22Rv1 (cell line): Measurements from ENCODE around the gene RIMOC1.

Experiments used
- ZFX ChIP-seq: fragments of 450-650 bp; IDR thresholded peaks from 2 replicates; pipeline ENCODE4 v1.6.1; 2017; ENCODE audit warnings: antibody characterized with exemption, borderline replicate concordance
- TF ChIP-seq, protein P1 (sequence below): fragments of 450-650 bp; IDR thresholded peaks from 2 replicates; pipeline ENCODE4 v1.5.1; 2017; ENCODE audit warnings: mild to moderate bottlenecking

DNA sequence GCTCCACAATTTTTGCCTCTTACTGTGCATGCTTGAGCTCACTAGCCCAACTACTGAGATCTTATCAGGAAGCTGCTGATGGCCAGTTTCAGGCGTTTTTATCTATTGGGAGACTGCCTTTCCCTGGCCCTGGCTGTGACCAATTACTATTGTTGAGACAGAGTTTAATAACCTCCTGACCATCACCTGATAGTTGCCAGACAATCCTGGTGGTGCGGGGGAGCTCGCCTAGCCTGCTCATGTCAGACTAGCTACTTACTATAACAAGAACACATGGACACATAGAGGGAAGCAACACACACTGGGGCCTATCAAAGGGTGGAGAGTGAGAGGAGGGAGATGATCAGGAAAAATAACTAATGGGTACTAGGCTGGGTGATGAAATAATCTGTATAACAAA, 20.9 kb upstream of the RIMOC1 start:
- TF ChIP-seq, protein P1, sequence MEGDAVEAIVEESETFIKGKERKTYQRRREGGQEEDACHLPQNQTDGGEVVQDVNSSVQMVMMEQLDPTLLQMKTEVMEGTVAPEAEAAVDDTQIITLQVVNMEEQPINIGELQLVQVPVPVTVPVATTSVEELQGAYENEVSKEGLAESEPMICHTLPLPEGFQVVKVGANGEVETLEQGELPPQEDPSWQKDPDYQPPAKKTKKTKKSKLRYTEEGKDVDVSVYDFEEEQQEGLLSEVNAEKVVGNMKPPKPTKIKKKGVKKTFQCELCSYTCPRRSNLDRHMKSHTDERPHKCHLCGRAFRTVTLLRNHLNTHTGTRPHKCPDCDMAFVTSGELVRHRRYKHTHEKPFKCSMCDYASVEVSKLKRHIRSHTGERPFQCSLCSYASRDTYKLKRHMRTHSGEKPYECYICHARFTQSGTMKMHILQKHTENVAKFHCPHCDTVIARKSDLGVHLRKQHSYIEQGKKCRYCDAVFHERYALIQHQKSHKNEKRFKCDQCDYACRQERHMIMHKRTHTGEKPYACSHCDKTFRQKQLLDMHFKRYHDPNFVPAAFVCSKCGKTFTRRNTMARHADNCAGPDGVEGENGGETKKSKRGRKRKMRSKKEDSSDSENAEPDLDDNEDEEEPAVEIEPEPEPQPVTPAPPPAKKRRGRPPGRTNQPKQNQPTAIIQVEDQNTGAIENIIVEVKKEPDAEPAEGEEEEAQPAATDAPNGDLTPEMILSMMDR, result no peak
- no peak for TF ChIP-seq ZFX
